HPDE6-E6E7 (cell line): Measurements from ENCODE around the gene CLRN2.
A peak's percentile ranks its signal among the peaks of the same experiment; 100 is the strongest.
"Not testable (repeated sequence)": the region's sequence is repeated elsewhere in the genome, so short reads cannot be mapped to it uniquely, and the experiment has no call there.

ENCODE experiments used
- DNase-seq: peaks from one replicate; pipeline ENCODE4 v3.0.0; 2011; ENCODE audit warnings: missing footprints; ENCODE audit errors: extremely low spot score

Gene CLRN2

GRCh38 chr4:17504081-17504480 is 10.9 kb upstream of the CLRN2 start:
- DNase-seq: no peak

- DNase-seq: no peak
Observed at GRCh38 chr4:17510582-17510981, 4.4 kb upstream of the CLRN2 start.

GRCh38 chr4:17511051-17511450 is 3.9 kb upstream of the CLRN2 start:
- DNase-seq: no peak

GRCh38 chr4:17511509-17511949 is 3.4 kb upstream of the CLRN2 start:
- DNase-seq: peak; percentile 27

- peak; percentile 60 for DNase-seq
Observed at GRCh38 chr4:17511950-17512795, 2.8 kb upstream of the CLRN2 start, which contains the start of gene QDPR. Gene QDPR (minus strand): TSS chr4:17512090. CDS start chr4:17512054, 36 bp downstream.

- peak; percentile 26 for DNase-seq
Observed at GRCh38 chr4:17512973-17513665, 1.8 kb upstream of the CLRN2 start.

- no peak for DNase-seq
Observed at GRCh38 chr4:17515445-17516407, 761 bp downstream of the CLRN2 start.

GRCh38 chr4:17516980-17517379 is 2.0 kb downstream of the CLRN2 start:
- no peak for DNase-seq

- DNase-seq: no peak
Observed at GRCh38 chr4:17517664-17518063, 2.7 kb downstream of the CLRN2 start.

GRCh38 chr4:17521595-17521994 is 6.6 kb downstream of the CLRN2 start:
- no peak for DNase-seq

- DNase-seq: no peak
Observed at GRCh38 chr4:17523662-17524061, 8.7 kb downstream of the CLRN2 start.

GRCh38 chr4:17526695-17527477 is 11.9 kb downstream of the CLRN2 start:
- no peak for DNase-seq

- DNase-seq: no peak
Observed at GRCh38 chr4:17528551-17529165, 13.7 kb downstream of the CLRN2 start.

GRCh38 chr4:17531538-17532285 is 16.7 kb downstream of the CLRN2 start:
- no peak for DNase-seq

- DNase-seq: no peak
Observed at GRCh38 chr4:17534705-17535104, 19.7 kb downstream of the CLRN2 start.

- no peak for DNase-seq
Observed at GRCh38 chr4:17535242-17535641, 20.3 kb downstream of the CLRN2 start.

- no peak for DNase-seq
Observed at GRCh38 chr4:17535906-17536305, 20.9 kb downstream of the CLRN2 start.

GRCh38 chr4:17537060-17537459 is 22.1 kb downstream of the CLRN2 start:
- not testable (repeated sequence) for DNase-seq

GRCh38 chr4:17544205-17544604 is 29.2 kb downstream of the CLRN2 start:
- no peak for DNase-seq

GRCh38 chr4:17544831-17545234 is 29.9 kb downstream of the CLRN2 start:
- DNase-seq: no peak
